Neuronal stem cell (in vitro differentiated cells): ENCODE measurements around the gene PRKCE.

ENCODE experiments used
- DNase-seq: peaks from one replicate; pipeline ENCODE4 v3.0.0-alpha.2; 2013; ENCODE audit warnings: low spot score
- H2AFZ ChIP-seq: one replicate; pipeline ENCODE4 v1.6.1; 2013; ENCODE audit warnings: mild to moderate bottlenecking, low read length, inconsistent platforms
- H2AK5ac ChIP-seq: 2 replicates; pipeline ENCODE4 v1.6.1; 2013; ENCODE audit warnings: low read depth, mild to moderate bottlenecking, inconsistent platforms, low read length, moderate library complexity, mixed read lengths
- H2BK120ac ChIP-seq: 2 replicates; pipeline ENCODE4 v1.6.1; 2013; ENCODE audit warnings: low read depth, mild to moderate bottlenecking, inconsistent platforms, low read length, moderate library complexity, mixed read lengths
- H2BK12ac ChIP-seq: one replicate; pipeline ENCODE4 v1.6.1; 2013; ENCODE audit warnings: low read length, inconsistent platforms
- H2BK15ac ChIP-seq: 2 replicates; pipeline ENCODE4 v1.6.1; 2013; ENCODE audit warnings: mild to moderate bottlenecking, low read length, inconsistent platforms, mixed read lengths
- H2BK5ac ChIP-seq: one replicate; pipeline ENCODE4 v1.6.1; 2013; ENCODE audit warnings: inconsistent platforms, mild to moderate bottlenecking, low read length, moderate library complexity
- H3K14ac ChIP-seq: one replicate; pipeline ENCODE4 v1.6.1; 2013; ENCODE audit warnings: low read length, inconsistent platforms
- H3K18ac ChIP-seq: 2 replicates; pipeline ENCODE4 v1.6.1; 2013; ENCODE audit warnings: low read length, inconsistent platforms
- H3K23ac ChIP-seq: 2 replicates; pipeline ENCODE4 v1.6.1; 2013; ENCODE audit warnings: low read depth, mild to moderate bottlenecking, mixed read lengths, low read length, inconsistent platforms; ENCODE audit not compliant: poor library complexity
- H3K27ac ChIP-seq: replicated peaks from 3 replicates; pipeline ENCODE4 v1.5.1; 2013; ENCODE audit warnings: low read length, inconsistent platforms
- H3K27me3 ChIP-seq, 3 experiments: 2 replicates each; pipeline ENCODE4 v1.6.1; 2013; ENCODE audit warnings: low read length in 3 of 3, mild to moderate bottlenecking in 2 of 3, inconsistent platforms in 1 of 3, low read depth in 1 of 3, mixed read lengths in 1 of 3, moderate library complexity in 1 of 3; ENCODE audit not compliant: control insufficient read depth in 3 of 3, insufficient read depth in 3 of 3
- H3K36me3 ChIP-seq, 2 donors: replicated peaks in 1 of 2; 2 replicates each; pipeline ENCODE4 v1.6.1; 2013; ENCODE audit warnings: low read length in 2 of 2; ENCODE audit not compliant: control insufficient read depth in 2 of 2, insufficient read depth in 2 of 2
- H3K4ac ChIP-seq: 2 replicates; pipeline ENCODE4 v1.6.1; 2013; ENCODE audit warnings: inconsistent platforms, mild to moderate bottlenecking, low read length, moderate library complexity
- H3K4me1 ChIP-seq, 2 donors: 1 replicate in 1 of 2; 2 replicates in 1 of 2; pipeline ENCODE4 v1.6.1; 2013; ENCODE audit warnings: low read length in 2 of 2, low read depth in 1 of 2; ENCODE audit not compliant: control insufficient read depth in 2 of 2, insufficient read depth in 1 of 2
- H3K4me2 ChIP-seq: one replicate; pipeline ENCODE4 v1.6.1; 2013; ENCODE audit warnings: mild to moderate bottlenecking, low read length, inconsistent platforms; ENCODE audit not compliant: insufficient read depth, poor library complexity, severe bottlenecking
- H3K4me3 ChIP-seq, 2 donors: 2 replicates each; pipeline ENCODE4 v1.5.1; 2013; ENCODE audit warnings: low read length in 2 of 2, mild to moderate bottlenecking in 2 of 2, inconsistent platforms in 1 of 2, moderate library complexity in 1 of 2
- H3K79me1 ChIP-seq: one replicate; pipeline ENCODE4 v1.6.1; 2013; ENCODE audit warnings: low read depth, mild to moderate bottlenecking, inconsistent platforms, low read length, moderate library complexity
- H3K9ac ChIP-seq: one replicate; pipeline ENCODE4 v1.6.1; 2013; ENCODE audit warnings: mild to moderate bottlenecking, low read depth, low read length, inconsistent platforms; ENCODE audit not compliant: poor library complexity
- H3K9me3 ChIP-seq, 2 donors: replicated peaks in 1 of 2; 2 replicates each; pipeline versions ENCODE3 to v1.6.1; 2013; ENCODE audit warnings: low read length in 2 of 2, mild to moderate bottlenecking in 2 of 2, inconsistent platforms in 1 of 2, low read depth in 1 of 2, mixed read lengths in 1 of 2, moderate library complexity in 1 of 2; ENCODE audit not compliant: control insufficient read depth in 2 of 2, insufficient read depth in 1 of 2
- H4K8ac ChIP-seq: one replicate; pipeline ENCODE4 v1.6.1; 2013; ENCODE audit warnings: low read depth, mild to moderate bottlenecking, inconsistent platforms, low read length, moderate library complexity
- H4K91ac ChIP-seq: one replicate; pipeline ENCODE4 v1.6.1; 2013; ENCODE audit warnings: low read length, low read depth, mild to moderate bottlenecking, inconsistent platforms; ENCODE audit not compliant: poor library complexity
- WGBS, 2 donors: extraction: QIAGEN DNeasy Blood & Tissue Kit; methylation state at CpG; one replicate each; pipeline ENCODE4 v1.1.7; 2013; ENCODE audit warnings: missing lambda C conversion rate in 2 of 2, mixed read lengths in 1 of 2; ENCODE audit not compliant: insufficient read length in 2 of 2, insufficient replicate concordance in 1 of 2; ENCODE audit errors: extremely low coverage in 2 of 2; 5-methylcytosine and 5-hydroxymethylcytosine counted together

The PRKCE gene

GRCh38 chr2:46003903-46004473 lies 352.5 kb downstream of the PRKCE start:
- Histone ChIP-seq H3K4me1 (no peaks in the 10 kb centered on the region), H3K27ac (no peak overlapping the region)

GRCh38 chr2:46006473-46007025 lies 355.1 kb downstream of the PRKCE start:
- Histone ChIP-seq H4K8ac (no peak overlapping the region), H2AK5ac (no peak overlapping the region), H3K36me3 (peaks cover 0 to 28% of the 10 kb centered on the region in 2 donors), H3K18ac (no peak overlapping the region), H3K4ac (no peak overlapping the region), H3K9me3 (no peaks in the 10 kb centered on the region), H2BK5ac (no peak overlapping the region), H3K4me1 (no peaks in the 10 kb centered on the region), H3K4me3 (no peak overlapping the region), H2BK15ac (no peak overlapping the region), H3K14ac (no peak overlapping the region), H3K27me3 (no peaks in the 10 kb centered on the region), H3K9ac (no peak overlapping the region), H3K79me1 (no peaks in the 10 kb centered on the region), H4K91ac (no peak overlapping the region), H2AFZ (no peak overlapping the region), H2BK120ac (no peak overlapping the region), H3K27ac (no peak overlapping the region), H2BK12ac (no peak overlapping the region), H3K23ac (no peak overlapping the region), H3K4me2 (no peak overlapping the region)
- no CpG with 5 or more reads among the region's 7 CpGs for WGBS, 2 donors
- no peak for DNase-seq

More at GRCh38 chr2:46003903-46004473, 352.5 kb downstream of the PRKCE start:
- no peak overlapping the region for H2AFZ ChIP-seq
- H3K14ac ChIP-seq: no peak overlapping the region
- H2BK5ac ChIP-seq: no peak overlapping the region
- H4K91ac ChIP-seq: no peak overlapping the region
- peaks cover 0 to 28% of the 10 kb centered on the region in 2 donors for H3K36me3 ChIP-seq
- no peaks in the 10 kb centered on the region for H3K9me3 ChIP-seq
- H4K8ac ChIP-seq: no peak overlapping the region
- no peak overlapping the region for H3K23ac ChIP-seq
- no peak overlapping the region for H3K9ac ChIP-seq
- H3K4me3 ChIP-seq: no peak overlapping the region
- no peak overlapping the region for H3K18ac ChIP-seq
- H3K4ac ChIP-seq: no peak overlapping the region
- H2AK5ac ChIP-seq: no peak overlapping the region
- H2BK15ac ChIP-seq: no peak overlapping the region
- no peak overlapping the region for H3K4me2 ChIP-seq
- no peak for DNase-seq
- no peaks in the 10 kb centered on the region for H3K27me3 ChIP-seq
- H3K79me1 ChIP-seq: no peaks in the 10 kb centered on the region
- H2BK120ac ChIP-seq: no peak overlapping the region
- WGBS, 2 donors: no CpG with 5 or more reads among the region's 9 CpGs
- H2BK12ac ChIP-seq: no peak overlapping the region

GRCh38 chr2:46007412-46007811 lies 355.9 kb downstream of the PRKCE start:
- H2BK5ac ChIP-seq: no peak overlapping the region
- no peaks in the 10 kb centered on the region for H3K27me3 ChIP-seq
- no peak overlapping the region for H4K8ac ChIP-seq
- H2AK5ac ChIP-seq: no peak overlapping the region
- no CpG with 5 or more reads among the region's 11 CpGs for WGBS, 2 donors
- H3K4me3 ChIP-seq: no peak overlapping the region
- peaks cover 0 to 27% of the 10 kb centered on the region in 2 donors for H3K36me3 ChIP-seq
- H3K14ac ChIP-seq: no peak overlapping the region
- no peak overlapping the region for H3K4me2 ChIP-seq
- H2AFZ ChIP-seq: no peak overlapping the region
- no peak overlapping the region for H3K4ac ChIP-seq
- no peak overlapping the region for H3K9ac ChIP-seq
- peak overlapping the region; percentile 7 for H3K18ac ChIP-seq
- H3K27ac ChIP-seq: no peak overlapping the region
- H3K23ac ChIP-seq: no peak overlapping the region
- no peaks in the 10 kb centered on the region for H3K79me1 ChIP-seq
- H3K4me1 ChIP-seq: no peaks in the 10 kb centered on the region
- no peak overlapping the region for H2BK15ac ChIP-seq
- H4K91ac ChIP-seq: no peak overlapping the region
- no peak for DNase-seq
- no peak overlapping the region for H2BK120ac ChIP-seq
- no peaks in the 10 kb centered on the region for H3K9me3 ChIP-seq
- no peak overlapping the region for H2BK12ac ChIP-seq

- Histone ChIP-seq H3K27me3 (no peaks in the 10 kb centered on the region), H3K79me1 (no peaks in the 10 kb centered on the region), H2AFZ (no peak overlapping the region), H3K14ac (no peak overlapping the region), H4K91ac (no peak overlapping the region), H3K23ac (no peak overlapping the region), H3K9ac (no peak overlapping the region), H3K4me1 (no peaks in the 10 kb centered on the region), H2BK5ac (no peak overlapping the region), H4K8ac (no peak overlapping the region), H3K4me2 (no peak overlapping the region), H3K4me3 (no peak overlapping the region), H3K9me3 (peaks cover 0 to 4% of the 10 kb centered on the region in 2 donors), H2AK5ac (no peak overlapping the region), H2BK120ac (no peak overlapping the region), H3K18ac (no peak overlapping the region), H3K27ac (no peak overlapping the region), H2BK12ac (no peak overlapping the region), H3K4ac (no peak overlapping the region), H3K36me3 (peaks cover 0 to 23% of the 10 kb centered on the region in 2 donors), H2BK15ac (no peak overlapping the region)
- no CpG with 5 or more reads among the region's 5 CpGs for WGBS, 2 donors
- no peak for DNase-seq
Observed at GRCh38 chr2:46008091-46008870, 356.8 kb downstream of the PRKCE start.
